GM12865 (cell line): Measurements from ENCODE around the gene MINK1.

Experiments used
- DNase-seq: peaks from one replicate; pipeline ENCODE4 v3.0.0; 2010; ENCODE audit warnings: low read depth
- H3K4me3 ChIP-seq: 2 replicates; pipeline ENCODE4 v1.5.1; 2011; ENCODE audit warnings: mild to moderate bottlenecking, low read depth, low read length, control low read depth
- TF ChIP-seq, protein P1 (sequence below): IDR thresholded peaks from 2 replicates; pipeline ENCODE4 v1.5.1; 2011; ENCODE audit warnings: low read length, control low read depth, low read depth, inconsistent platforms; ENCODE audit not compliant: insufficient read depth; ENCODE audit errors: missing control alignments

Gene MINK1

DNA sequence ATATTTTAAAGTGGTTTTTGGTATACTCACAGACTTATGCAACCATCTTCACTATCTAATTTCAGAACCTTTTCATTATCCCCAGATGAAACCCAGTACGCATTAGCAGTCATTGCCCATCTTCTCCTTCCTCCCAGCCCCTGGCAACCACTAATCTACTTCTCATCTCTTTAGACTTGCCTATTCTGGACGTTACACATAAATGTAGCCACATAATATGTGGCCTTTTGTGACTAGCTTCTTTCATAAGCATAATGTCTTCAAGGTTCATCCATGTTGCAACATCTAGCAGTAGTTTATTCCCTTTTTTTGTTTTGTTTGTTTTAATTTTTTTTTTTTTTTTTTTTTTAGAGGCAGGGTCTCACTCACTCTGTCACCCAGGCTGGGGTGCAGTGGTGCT is 37.7 kb downstream of the MINK1 start:
- no peak overlapping the region for H3K4me3 ChIP-seq
- TF ChIP-seq, protein P1, sequence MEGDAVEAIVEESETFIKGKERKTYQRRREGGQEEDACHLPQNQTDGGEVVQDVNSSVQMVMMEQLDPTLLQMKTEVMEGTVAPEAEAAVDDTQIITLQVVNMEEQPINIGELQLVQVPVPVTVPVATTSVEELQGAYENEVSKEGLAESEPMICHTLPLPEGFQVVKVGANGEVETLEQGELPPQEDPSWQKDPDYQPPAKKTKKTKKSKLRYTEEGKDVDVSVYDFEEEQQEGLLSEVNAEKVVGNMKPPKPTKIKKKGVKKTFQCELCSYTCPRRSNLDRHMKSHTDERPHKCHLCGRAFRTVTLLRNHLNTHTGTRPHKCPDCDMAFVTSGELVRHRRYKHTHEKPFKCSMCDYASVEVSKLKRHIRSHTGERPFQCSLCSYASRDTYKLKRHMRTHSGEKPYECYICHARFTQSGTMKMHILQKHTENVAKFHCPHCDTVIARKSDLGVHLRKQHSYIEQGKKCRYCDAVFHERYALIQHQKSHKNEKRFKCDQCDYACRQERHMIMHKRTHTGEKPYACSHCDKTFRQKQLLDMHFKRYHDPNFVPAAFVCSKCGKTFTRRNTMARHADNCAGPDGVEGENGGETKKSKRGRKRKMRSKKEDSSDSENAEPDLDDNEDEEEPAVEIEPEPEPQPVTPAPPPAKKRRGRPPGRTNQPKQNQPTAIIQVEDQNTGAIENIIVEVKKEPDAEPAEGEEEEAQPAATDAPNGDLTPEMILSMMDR = no peak
- DNase-seq = no peak

DNA sequence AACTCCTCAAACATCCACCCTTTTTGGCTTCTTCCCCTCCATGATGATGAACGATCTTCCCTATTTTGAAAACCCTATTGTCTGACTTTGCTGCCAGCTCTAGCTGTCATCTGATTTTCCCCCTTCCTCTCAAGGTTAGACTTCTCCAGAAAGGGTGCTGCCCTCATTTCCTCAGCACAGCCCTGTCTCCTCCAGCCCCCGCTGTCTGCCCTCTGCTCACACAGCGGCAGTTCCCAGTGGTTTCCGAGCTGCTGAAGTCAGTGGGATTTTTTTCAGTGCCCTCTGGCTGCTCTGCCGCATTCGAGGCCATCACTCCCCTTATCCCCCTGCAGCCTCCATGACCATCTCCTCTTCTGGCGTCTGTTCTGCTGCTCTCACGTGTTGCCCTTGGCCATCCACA is 39.6 kb downstream of the MINK1 start:
- TF ChIP-seq, protein P1 = no peak
- H3K4me3 ChIP-seq = no peak overlapping the region
- no peak for DNase-seq

DNA sequence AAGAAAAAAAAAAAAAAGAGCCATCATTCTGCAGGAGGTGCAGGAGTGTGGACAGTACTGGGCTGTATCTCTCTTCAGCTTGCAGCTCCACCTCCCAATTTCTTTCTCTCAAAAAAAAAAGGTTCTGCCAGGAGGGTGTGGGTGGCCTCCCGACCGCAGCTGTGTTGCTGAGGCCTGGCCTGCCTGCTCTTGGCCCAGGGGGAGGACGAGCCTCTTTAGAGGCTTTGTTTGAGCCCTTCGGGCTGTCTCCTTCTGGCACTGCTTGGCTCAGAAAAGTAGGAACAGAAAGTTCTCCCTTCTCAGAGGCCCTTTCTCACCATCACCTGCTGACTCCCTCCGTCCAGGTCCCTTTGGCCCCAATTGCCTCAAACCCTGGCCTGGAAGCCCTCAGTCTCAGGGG is 43.9 kb downstream of the MINK1 start:
- DNase-seq = no peak
- no peak overlapping the region for H3K4me3 ChIP-seq
- TF ChIP-seq, protein P1 = no peak

DNA sequence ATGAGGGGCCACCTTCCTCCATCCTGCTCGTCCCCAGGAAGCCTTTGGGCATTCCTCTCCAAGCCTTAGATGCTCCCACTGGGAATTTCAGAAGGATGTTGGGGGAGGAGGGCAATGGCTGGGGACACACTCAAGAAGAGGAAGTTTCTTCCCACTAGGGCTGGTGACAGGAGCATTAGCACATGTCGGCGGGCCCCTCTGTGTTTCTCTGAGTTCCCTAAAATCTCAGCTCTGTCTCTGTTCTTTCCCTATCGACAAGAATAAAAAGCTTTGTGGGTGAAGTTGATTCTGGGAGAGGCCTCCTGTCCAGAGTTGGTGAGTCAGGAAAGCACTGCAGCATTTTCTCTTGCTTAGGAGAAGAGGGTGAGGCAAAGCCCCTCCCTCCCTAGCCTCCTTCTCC is 46.5 kb downstream of the MINK1 start:
- H3K4me3 ChIP-seq = no peak overlapping the region
- DNase-seq = no peak
- TF ChIP-seq, protein P1 = no peak

DNA sequence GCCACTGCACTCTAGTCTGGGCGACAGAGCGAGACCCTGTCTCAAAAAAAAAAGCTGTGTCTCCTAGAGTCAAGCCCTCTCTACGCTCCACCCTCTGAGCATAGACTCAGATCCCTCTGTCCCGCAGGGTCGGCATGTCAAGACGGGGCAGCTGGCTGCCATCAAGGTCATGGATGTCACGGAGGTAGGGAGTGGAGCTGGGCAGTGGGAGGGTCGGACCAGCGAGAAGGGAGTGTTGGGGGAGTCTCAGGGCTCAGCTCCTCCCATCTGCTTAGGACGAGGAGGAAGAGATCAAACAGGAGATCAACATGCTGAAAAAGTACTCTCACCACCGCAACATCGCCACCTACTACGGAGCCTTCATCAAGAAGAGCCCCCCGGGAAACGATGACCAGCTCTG is 47.7 kb downstream of the MINK1 start:
- H3K4me3 ChIP-seq = no peak overlapping the region
- no peak for DNase-seq
- TF ChIP-seq, protein P1 = no peak

DNA sequence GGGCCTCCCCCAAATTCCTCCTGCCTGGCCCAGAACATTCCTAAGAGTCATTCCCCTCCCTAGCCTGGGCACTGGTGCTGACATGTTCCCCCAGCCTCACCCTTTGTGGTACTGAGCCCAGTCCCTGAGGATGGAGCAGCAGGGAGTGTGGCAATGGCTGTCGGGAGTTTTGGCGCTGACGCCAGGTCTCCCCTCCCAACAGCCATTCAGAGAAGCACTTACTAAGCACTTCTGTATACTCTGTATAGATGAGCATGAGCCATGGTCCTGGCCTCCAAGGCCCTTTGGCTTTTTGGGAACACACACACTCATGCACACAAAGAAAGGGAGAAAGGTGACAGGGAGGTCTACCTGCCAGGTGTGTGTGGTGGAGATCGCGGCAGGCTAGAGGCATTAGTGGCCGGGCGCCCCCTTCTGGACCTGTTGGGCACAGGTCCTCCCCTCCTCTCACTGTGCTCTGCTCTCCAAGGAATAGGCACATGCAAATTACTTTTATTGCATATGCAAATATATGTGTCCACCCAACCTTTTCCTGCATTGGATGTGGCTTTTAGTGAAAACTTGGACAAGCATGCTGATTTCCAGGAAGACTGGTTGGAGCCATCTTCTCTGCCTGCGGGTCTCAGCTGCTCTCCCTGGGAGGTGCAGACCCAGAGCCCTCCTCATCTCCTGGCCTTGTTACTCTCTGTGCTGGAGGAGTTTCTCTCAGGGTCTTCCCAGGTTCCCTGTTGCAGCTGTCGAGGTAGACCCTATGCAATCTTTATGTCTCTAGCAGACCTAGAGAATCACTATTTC is 48.8 kb downstream of the MINK1 start:
- TF ChIP-seq, protein P1 = peak; percentile 84
- peak; percentile 70 for DNase-seq
- H3K4me3 ChIP-seq = no peak overlapping the region

DNA sequence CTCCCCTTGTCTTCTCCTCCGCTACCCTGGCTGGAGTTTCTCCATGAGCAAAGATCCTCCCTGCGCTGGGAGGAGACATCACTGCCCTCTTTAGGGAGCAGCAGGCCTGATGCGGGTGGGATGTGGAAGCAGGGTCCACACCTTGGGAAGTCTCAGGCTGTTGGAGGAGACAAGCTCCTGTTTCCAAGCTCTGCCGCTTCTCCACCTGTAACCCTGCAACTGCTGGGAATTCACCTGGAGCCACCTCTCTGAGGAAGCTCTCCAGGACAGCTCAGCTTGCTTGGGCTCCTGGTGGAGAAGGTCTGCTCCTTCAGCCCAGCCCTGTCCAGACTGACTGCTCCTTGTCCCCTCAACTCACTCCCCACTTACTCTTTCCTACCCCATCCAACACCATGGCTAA is 51.3 kb downstream of the MINK1 start:
- TF ChIP-seq, protein P1 = no peak
- no peak for DNase-seq
- H3K4me3 ChIP-seq = no peak overlapping the region
